ENCODE data around the gene FKBP5.
"Not testable (repeated sequence)": the region's sequence is repeated elsewhere in the genome, so short reads cannot be mapped to it uniquely, and the experiment has no call there.

The FKBP5 gene

GRCh38 chr6:35622283-35622682 is 66.4 kb downstream of the FKBP5 start:
- DNase-seq (ENCODE audit: low read depth in 1 of 2, low spot score in 1 of 2): no peak

- DNase-seq (ENCODE audit: low read depth in 1 of 2, low spot score in 1 of 2): no peak
Measured at GRCh38 chr6:35620706-35621105, 68.0 kb downstream of the FKBP5 start.

GRCh38 chr6:35613762-35614161 is 75.0 kb downstream of the FKBP5 start:
- DNase-seq (ENCODE audit: low read depth in 1 of 2, low spot score in 1 of 2): no peak

- DNase-seq (ENCODE audit: low read depth in 1 of 2, low spot score in 1 of 2): no peak
Measured at GRCh38 chr6:35611240-35611639, 77.5 kb downstream of the FKBP5 start.

- no peak for DNase-seq (ENCODE audit: low read depth in 1 of 2, low spot score in 1 of 2)
Measured at GRCh38 chr6:35610830-35611229, 77.9 kb downstream of the FKBP5 start.

- DNase-seq (ENCODE audit: low read depth in 1 of 2, low spot score in 1 of 2): no peak
Measured at GRCh38 chr6:35609588-35609987, 79.1 kb downstream of the FKBP5 start.

GRCh38 chr6:35607517-35608233 is 81.0 kb downstream of the FKBP5 start:
- DNase-seq (ENCODE audit: low read depth in 1 of 2, low spot score in 1 of 2): no peak

GRCh38 chr6:35605600-35605999 is 83.1 kb downstream of the FKBP5 start:
- no peak for DNase-seq (ENCODE audit: low read depth in 1 of 2, low spot score in 1 of 2)

GRCh38 chr6:35603326-35604202 is 85.2 kb downstream of the FKBP5 start:
- DNase-seq (ENCODE audit: low read depth in 1 of 2, low spot score in 1 of 2): no peak

- no peak for DNase-seq (ENCODE audit: low read depth in 1 of 2, low spot score in 1 of 2)
Measured at GRCh38 chr6:35602133-35602946, 86.4 kb downstream of the FKBP5 start.

- peak; percentile 15 to 40 for DNase-seq (ENCODE audit: low read depth in 1 of 2, low spot score in 1 of 2)
Measured at GRCh38 chr6:35601331-35602132, 87.2 kb downstream of the FKBP5 start.

GRCh38 chr6:35600659-35601125 is 88.0 kb downstream of the FKBP5 start:
- DNase-seq (ENCODE audit: low read depth in 1 of 2, low spot score in 1 of 2): no peak

GRCh38 chr6:35599761-35600658 is 88.7 kb downstream of the FKBP5 start:
- no peak for DNase-seq (ENCODE audit: low read depth in 1 of 2, low spot score in 1 of 2)

- not testable (repeated sequence) for DNase-seq (ENCODE audit: low read depth in 1 of 2, low spot score in 1 of 2)
Measured at GRCh38 chr6:35598621-35599020, 90.1 kb downstream of the FKBP5 start.

- no peak for DNase-seq (ENCODE audit: low read depth in 1 of 2, low spot score in 1 of 2)
Measured at GRCh38 chr6:35596448-35597442, 92.0 kb downstream of the FKBP5 start.

GRCh38 chr6:35594503-35595186 is 94.1 kb downstream of the FKBP5 start:
- DNase-seq (ENCODE audit: low read depth in 1 of 2, low spot score in 1 of 2): no peak

- DNase-seq (ENCODE audit: low read depth in 1 of 2, low spot score in 1 of 2): no peak
Measured at GRCh38 chr6:35592178-35592577, 96.5 kb downstream of the FKBP5 start.

- DNase-seq (ENCODE audit: low read depth in 1 of 2, low spot score in 1 of 2): no peak
Measured at GRCh38 chr6:35590622-35591066, 98.1 kb downstream of the FKBP5 start.
